HUDEP-2 (cell line): ENCODE results near the gene SPOUT1.

Experiments used
- DNase-seq, 76 experiments: peaks; one replicate each; lab custom pipeline; 2025; ENCODE audit not compliant: unreplicated experiment in 76 of 76; lab: John Stamatoyannopoulos, UW

SPOUT1 gene

GRCh38 chr9:128838338-128838737 is 8.7 kb upstream of the SPOUT1 start:
- no peak for DNase-seq

DNA sequence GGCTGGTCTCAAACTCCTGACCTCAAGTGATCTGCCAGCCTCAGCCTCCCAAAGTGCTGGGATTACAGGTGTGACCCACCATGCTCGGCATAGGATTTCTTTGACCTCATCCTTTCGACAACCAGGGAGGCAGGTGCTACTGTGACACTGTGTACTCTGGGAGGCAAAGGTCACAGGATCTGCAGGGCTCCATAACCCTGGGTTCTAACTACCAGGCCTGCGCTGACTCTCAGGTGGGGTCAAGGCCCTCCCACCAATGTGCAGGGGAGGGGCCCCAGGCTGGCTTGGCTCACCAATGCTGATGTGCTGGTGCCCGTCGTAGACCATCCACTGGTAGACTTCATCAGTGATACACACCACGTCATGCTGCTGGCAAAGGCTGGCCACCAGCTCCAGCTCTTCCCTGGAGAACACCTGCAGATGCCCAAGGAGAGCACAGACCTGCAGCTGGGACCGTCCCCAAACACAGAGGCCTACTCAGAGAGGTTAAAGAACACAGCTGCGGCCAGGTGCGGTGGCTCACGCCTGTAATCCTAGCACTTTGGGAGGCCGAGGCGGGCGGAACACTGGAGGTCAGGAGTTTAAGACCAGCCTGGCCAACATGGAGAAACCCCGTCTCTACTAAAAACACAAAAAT is 7.0 kb upstream of the SPOUT1 start:
- DNase-seq: no peak

DNA sequence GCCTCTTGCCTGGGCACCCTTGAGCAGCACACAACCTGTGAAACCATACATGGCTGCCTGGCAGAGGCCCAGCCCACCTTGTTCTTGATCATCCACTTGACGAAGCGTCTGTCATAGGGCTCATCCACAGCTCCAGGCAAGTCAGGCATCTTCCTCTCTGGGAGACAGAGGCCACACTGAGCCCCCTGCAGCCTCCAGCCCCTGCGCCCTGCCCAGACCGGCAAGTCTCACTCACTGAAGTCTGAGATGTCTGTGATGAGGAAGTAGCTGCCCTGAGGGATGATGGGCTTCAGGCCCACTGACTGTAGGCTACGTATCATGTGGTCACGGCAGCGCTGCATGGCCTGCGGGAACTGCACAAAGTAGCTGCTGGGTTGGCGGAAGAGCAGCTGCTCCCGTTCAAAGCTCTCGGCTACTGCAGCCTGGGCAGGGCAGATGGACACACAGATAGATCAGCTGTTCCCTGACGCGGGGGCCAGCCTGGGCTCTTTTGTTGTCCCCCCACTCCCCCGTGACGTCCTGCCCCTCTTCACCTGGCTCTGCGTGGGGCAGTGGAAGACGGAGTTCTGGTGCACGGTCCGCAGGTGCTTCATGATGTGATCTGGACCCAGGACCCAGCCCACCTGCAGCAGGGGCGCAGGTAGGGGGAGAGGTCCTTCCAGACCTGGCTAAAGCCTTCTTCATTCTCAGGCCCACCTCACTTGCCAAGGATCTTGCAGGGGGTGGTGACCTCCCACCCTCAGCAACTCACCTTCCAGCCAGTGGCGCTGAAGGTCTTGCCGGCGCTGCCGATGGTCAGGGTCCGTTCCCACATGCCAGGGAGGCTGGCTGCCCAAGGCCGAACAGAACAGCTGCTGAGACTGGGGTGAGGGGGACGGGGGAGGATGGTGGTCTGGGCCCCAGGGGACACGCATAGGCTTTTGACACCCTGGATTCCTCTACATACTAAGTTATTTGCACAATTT is 5.9 kb upstream of the SPOUT1 start:
- DNase-seq: no peak

DNA sequence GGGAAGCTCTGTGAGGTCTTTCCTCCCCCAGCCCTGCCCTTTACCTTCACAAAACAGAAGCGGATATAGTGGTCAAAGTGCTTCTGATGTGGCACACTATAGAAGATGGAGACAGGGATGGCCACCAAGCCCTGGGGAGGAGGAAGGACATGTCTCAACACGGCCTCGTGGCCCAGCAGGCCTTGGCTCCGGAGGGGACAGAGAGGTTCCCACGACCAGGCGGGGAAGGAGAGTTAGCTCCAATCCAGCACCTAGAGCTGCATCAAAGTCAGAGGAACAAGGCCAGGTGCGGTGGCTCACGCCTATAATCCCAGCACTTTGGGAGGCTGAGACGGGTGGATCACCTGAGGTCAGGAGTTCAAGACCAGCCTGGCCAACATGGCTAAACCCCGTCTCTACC is 4.1 kb upstream of the SPOUT1 start:
- DNase-seq: no peak

GRCh38 chr9:128828719-128829452 is 708 bp downstream of the SPOUT1 start:
- no peak for DNase-seq

DNA sequence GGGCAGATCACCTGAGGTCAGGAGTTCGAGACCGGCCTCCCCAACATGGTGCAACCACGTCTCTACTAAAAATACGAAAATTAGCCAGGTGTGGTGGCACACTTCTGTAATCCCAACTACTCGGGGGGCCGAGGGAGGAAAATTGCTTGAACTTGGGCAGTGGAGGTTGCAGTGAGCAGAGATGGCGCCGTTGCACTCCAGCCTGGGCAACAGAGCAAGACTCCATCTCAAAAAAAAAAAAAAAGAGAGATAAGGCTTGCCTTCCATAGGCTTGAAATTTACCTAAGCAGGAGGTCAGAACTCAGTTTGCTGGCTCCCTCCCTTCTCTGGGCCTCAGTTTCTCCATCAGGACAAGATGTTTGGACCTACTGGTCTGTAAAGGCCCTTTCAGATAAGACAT is 1.3 kb downstream of the SPOUT1 start:
- no peak for DNase-seq

DNA sequence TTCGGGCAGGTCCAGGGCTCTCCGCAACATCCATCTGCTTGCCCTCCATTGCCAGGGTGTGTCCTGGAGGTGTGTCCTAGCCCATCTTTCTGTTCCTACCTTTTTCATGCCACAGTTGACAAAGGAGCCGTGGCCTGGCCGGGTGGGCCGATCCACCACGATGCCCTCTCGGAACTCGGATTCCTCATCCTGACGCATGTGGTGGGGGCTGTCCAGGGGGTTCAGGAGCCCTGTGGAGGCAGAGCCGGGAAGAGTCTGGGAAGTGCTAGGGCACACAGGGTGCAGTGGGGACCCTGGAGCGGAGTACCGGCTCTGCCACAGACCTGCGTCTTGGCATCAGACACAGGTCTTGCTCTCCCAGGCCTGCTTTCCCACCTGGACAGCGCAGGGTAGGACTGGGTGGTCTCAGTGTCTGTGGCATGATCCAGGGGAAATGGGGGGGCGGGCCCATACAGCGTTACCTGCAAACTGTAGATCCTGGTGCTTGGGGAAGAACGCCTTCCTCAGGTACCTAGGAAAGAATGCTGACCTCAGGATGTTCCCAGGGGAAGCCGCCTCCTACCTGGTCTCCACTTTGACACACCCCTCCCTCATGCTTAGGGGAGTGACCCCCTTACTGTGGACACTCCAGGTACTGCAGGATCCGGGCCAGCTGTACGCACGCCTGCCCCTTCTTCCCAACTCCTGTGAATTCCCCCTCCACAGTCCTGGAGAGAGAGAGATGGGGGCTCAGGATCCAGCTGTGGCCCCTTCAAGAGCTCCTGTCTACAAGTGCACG is 3.5 kb downstream of the SPOUT1 start:
- DNase-seq: no peak

GRCh38 chr9:128824911-128825310 is 4.7 kb downstream of the SPOUT1 start:
- no peak for DNase-seq

DNA sequence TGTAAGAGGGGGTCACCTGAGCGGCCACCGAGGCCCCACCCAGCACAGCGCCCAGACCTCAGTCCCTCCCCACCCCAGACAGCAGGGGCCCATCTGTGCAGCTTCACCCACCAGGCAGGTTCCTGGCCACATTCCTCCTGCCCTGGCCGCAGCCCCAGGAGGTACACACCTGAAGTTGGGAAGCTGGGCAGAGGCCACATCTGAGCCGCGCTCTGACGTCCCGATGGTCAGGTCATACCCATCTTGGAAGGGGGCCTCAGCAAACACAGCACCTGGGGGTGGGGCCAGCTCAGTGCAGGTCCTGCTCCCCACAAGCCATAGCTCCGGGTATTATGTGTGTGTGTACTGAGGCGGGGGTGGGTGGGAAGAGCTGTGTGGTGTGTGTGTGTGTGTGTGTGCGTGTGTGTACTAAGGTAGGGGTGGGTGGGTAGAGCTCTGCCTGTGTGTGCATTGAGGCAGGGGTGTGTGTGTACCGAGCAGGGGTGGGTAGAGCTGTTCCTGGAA is 5.6 kb downstream of the SPOUT1 start:
- DNase-seq: no peak

DNA sequence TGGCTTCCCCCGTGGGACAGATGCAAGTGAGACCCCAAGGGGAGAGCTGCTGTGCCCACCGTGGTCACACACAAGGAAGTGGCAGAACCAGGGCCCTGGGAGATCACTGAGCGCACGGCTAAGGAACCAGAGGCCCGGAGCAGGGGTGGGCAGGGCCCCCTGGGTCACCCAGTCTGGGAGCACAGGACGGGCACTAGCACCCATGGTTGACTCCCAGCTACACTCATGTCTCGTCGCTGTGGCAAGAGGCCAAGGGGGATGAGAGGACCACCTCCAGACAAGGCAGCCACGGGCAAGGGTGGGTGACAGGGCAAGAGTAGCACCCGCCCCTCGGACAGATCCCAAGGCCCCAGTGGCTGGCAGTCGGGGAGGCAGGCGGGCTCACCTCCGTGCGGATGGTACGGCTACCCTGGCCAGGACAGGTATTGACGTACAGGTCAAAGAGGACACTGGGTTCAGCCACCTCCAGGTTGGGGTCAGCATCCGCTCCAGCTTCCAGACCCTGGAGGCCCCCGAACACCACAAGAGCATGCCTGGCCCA is 6.2 kb downstream of the SPOUT1 start:
- DNase-seq: no peak

- no peak for DNase-seq
These were observed 7.1 kb downstream of the SPOUT1 start for GRCh38 chr9:128822407-128823042.

DNA sequence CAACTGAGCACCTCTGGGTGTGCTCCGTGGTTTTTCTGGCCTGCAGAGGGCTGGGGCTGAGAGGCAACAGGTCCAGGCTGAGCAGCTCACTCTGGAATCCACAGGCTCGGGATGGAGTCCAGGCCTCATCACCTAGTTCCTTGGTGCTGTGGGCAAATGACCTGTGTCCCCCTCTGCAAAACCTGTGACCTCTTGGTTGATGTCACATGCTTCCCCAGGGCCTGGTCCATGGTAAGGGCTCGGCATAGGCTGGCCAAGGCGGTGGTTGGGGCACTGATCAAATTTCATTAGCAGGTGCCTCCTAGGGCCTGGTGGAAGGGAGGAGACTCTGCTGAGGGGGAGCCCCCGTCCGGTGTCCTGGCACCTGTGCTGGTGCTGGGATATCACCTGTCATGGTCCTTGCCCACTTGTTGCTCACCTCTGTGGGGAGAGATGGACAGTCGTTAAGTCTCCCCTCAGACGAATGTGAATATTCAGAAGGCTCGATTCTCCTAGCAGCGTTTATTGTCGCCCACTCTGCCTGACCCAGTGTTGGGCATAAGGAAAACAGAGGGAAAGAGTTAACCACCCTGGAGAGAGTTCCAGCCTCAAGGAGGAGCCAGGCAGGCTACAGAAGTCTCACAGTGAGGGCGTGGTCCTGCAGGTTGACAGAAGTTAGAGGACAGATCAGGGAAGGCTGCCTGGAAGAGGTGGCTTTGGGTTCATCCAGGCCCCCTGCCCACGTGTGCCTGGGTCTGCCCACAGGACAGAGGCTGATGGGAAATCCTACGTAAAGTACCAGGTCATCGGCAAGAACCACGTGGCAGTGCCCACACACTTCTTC is 7.8 kb downstream of the SPOUT1 start:
- no peak for DNase-seq

DNA sequence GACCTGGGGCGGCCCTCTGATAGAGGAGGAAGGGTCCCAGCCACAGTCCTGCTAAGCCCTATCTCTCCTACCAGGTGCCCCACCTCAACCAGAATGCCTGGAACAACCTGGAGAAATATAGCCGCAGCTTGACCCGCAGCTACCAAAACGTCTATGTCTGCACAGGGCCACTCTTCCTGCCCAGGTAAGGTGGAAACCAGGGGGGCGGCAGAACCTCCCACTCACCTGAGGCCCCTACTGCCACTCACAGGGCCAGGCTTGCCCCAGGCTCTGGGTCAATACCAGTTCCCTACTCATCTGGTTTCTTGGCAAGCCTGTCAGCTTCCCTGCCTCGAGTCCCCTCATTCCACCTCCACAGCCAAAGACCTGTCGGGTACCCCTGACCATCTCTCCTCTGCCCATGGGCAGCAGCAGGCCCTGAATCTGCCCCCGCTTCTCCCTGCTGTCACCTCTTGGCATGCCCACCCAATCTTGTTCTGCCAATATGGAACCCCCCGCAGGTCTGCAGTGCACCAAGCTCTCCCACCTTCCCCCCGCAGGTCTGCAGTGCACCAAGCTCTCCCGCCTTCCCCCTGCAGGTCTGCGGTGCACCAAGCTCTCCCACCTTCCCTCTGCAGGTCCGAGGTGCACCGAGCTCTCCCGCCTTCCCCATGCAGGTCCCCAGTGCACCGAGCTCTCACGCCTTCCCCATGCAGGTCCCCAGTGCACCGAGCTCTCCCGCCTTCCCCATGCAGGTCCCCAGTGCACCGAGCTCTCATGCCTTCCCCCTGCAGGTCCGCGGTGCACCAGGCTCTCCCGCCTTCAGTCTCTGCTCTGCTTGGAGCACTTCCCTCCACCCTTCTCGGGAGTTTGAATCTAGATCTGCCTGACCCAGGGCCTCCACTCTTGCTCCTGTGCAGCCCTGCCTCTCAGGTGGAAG is 8.7 kb downstream of the SPOUT1 start:
- no peak for DNase-seq

DNA sequence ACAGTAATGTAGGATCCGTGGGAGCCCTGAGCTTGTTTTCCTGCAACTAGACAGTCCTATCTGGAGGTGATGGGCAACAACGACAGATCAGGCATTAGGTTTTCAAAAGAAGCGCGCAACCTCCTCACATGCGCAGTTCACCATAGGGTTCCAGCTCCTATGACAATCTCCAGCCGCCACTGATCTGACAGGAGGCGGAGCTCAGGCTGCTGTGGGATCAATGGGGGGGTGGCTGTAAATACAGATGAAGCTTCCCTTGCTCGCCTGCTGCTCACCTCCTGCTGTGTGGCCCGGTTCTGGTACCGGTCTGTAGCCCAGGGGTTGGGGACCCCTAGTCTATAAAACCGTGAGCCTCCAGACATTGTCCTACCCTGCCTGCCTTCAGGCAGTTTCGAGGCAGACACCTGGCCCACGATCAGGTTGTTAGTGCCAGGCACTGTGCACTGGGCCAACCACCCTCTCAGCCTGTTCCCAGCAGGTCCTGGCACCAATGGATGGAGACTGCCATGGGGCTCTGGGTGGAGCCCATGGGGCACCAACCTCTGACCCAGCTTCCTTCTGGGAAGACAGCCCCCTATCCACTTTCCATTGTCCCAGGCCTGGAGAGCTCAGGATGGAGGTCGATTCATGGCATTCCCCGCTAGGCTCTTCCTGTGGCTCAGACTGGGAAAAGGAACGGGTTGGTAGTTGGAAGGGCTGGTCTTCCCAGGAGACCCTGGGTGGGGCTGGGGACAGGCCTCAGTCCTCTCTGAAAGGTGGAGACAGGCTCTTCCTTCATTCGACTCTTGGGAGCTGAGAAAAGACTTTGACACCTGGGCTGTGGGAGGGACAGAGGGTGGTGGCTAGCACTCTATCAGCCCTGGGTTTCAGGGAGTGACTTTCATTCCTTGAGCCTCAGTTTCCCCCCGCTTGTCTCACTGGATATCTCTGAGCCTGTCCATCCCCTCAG is 9.6 kb downstream of the SPOUT1 start:
- peak in 6 of 76 experiments; percentile 3 to 32 (median 18) for DNase-seq

DNA sequence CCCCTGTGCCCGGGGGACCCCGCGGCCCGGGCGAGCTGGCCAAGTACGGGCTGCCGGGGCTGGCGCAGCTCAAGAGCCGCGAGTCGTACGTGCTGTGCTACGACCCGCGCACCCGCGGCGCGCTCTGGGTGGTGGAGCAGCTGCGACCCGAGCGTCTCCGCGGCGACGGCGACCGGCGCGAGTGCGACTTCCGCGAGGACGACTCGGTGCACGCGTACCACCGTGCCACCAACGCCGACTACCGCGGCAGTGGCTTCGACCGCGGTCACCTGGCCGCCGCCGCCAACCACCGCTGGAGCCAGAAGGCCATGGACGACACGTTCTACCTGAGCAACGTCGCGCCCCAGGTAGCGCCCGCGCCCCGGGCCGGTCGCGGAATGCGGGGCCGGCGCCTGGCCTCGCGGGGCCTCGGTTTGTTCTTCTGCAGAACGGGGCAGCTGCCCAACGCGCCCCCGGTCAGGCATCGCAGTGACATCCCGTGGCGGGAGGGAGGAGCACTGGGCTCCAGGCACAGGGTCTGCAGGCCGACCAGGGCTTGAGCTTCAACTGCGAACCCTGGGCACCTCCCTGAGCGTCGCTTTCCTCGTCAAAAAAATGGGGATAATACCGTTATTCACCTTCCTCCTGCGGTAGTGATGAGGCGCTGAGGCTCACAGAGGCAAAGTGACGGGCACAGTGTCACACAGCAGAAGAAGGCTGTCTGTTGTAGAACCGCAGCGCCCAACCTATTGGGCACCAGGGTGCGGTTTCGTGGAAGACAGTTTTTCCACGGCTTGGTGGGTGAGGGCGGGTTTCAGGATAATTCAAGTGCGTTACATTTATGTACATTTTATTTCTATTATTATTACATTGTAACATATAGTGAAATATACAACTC is 10.5 kb downstream of the SPOUT1 start:
- DNase-seq: peak in 32 of 76 experiments; percentile 15 to 65 (median 36)
